HG03378 (cell line): Measurements from ENCODE around the gene NDUFS1.
"Not testable (repeated sequence)": the region's sequence is repeated elsewhere in the genome, so short reads cannot be mapped to it uniquely, and the experiment has no call there.

Source experiments
- ATAC-seq: cut with Tn5 transposase; IDR thresholded peaks from one replicate; pipeline ENCODE4 v1.9.1; 2021; ENCODE audit warnings: mild to moderate bottlenecking, moderate library complexity; ENCODE audit not compliant: unreplicated experiment

The NDUFS1 gene

DNA sequence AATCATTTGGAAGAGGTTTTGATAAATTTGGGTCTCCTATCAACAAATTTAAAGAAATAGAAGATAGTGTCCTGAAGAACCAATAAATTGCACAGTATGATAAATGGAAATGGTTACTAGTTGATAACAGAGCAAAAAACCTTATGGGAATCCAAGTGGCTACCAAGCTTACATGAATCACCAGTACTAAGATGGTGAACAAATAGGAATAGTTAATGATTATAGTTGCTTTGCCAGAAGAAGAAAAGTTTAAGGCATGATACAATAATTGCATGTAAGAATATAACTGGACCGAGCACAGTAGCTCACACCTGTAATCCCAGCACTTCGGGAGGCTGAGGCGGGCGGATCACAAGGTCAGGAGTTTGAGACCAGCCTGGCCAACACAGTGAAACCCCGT lies 53.7 kb downstream of the NDUFS1 start:
- ATAC-seq = no peak

DNA sequence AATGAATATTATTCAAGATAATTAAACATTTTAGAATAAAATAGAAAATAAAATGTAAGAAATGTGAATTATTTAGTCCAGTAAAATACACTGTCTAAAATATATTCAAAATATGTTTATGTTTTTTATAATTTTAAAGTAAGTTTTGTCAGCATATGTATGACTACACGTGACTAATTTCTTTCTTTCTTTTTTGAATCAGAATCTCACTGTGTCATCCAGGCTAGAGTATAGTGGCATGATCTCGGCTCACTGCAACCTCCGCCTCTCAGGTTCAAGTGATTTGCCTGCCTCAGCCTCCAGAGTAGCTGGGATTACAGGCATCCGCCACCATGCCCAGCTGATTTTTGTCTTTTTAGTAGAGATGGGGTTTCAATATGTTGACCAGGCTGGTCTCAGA lies 54.2 kb downstream of the NDUFS1 start:
- no peak for ATAC-seq

DNA sequence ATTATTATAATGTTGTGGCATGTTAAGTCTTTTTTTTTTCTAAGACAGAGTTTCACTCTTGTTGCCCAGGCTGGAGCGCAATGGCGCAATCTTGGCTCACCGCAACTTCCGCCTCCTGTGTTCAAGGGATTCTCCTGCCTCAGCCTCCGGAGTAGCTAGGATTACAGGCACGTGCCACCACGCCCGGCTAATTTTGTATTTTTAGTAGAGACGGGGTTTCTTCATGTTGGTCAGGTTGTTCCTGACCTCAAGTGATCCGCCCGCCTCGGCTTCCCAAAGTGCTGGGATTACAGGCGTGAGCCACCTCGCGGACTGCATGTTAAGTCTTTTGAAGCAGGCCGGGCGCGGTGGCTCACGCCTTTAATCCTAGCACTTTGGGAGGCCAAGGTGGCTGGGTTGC lies 60.4 kb downstream of the NDUFS1 start:
- not testable (repeated sequence) for ATAC-seq

DNA sequence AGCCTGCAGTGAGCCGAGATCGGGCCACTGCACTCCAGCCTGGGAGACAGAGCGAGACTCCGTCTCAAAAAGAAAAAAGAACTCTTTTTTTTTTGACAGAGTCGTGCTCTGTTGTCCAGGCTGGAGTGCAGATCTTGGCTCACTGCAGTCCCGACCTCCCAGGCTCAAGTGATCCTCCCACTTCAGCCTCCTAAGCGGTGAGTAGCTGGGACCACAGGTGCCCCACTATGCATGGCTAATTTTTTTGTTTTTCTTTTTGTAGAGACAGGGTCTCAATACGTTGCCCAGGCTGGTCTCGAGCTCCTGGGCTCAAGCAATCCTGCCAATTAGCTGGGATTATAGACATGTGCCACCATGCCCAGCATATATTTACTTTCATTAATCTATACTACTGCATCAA lies 60.8 kb downstream of the NDUFS1 start:
- no peak for ATAC-seq

DNA sequence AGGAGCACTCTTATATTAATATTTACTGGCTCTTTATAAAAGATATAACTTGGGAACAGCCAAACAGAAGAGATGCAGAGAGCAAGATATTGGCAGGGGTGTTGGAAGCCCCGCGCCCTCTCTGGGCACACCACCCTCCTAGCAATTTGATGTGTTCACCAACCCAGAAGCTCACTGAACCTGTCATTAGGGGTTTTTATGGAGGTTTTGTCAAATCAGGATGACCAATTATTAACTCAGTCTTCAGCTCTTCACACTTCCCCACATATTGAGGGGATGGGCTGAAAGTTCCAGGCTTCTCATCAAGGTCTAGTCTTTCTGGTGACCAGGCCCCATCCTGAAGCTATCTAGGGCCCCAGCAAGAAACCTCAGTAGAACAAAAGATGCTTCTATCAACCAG lies 62.4 kb downstream of the NDUFS1 start:
- ATAC-seq = no peak

DNA sequence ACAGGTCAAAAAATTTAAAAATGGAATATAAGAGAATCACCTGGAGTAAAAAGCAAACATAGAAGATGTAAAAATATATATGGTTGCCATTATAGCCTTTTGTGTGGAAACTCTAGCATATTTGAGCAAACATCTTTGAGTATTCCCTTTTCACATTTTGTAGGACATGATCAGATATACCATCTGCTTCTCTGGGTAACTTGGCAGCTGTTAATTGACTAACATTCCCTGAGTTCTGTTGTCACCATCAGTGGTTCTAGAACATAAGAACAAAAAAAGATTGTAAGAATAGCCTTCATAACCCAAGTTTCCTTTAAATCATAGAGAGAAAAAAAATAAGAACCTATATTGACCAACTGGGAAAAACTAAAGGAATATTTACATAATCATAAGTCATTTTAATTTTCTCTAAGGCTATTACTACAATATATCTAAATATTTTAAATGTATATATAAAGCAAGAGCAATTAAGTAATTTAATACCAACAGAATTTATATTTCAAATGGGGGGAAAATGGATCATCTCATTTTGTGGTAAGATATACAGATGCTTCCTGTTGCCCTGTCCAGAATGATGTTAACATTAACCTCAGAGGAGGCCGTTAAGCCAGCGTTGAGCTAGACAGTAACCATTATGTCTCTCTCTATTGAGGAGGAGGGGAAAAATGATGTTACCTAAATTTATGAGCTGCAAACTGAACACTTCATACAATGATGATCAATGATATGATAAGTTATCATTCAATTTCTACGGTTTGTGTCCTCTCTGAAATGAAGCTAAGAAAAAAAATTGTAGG lies 63.5 kb downstream of the NDUFS1 start:
- ATAC-seq = no peak

DNA sequence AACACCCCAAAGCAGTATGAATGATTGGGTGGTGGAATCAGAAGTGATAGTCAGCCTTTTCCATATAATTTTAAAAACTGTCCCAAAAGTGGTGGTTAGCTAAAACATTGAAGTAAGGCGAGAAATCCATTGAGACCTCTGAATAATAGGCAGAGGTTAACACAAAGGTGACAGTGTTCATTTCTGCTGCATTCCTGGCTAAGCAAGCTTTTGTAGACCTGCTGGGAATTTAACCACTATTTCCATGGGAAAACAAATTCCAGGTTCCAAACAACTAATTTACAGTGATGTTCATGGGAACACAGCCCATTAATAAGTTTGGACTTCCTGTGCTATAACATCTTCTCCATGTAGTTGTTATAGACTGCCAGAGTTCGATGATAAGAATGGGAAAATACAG lies 66.9 kb downstream of the NDUFS1 start:
- no peak for ATAC-seq

DNA sequence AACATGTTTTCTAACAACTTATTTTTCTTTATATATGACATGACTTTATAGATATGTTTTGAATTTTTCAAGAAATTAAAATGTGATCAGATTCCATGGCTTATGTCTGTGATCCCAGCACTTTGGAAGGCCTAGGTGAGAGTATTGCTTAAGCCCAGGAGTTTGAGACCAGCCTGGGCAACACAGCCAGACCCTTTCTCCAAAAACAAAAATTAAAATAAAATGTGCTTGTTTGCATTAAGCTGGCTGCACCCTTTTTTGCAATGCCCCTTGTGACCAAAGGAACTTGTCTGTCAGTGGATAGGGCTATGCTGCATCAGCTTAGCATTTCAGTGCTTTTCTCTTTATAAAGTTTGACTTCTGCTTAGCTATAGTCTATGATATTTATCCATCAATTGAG lies 71.0 kb downstream of the NDUFS1 start:
- ATAC-seq = no peak

DNA sequence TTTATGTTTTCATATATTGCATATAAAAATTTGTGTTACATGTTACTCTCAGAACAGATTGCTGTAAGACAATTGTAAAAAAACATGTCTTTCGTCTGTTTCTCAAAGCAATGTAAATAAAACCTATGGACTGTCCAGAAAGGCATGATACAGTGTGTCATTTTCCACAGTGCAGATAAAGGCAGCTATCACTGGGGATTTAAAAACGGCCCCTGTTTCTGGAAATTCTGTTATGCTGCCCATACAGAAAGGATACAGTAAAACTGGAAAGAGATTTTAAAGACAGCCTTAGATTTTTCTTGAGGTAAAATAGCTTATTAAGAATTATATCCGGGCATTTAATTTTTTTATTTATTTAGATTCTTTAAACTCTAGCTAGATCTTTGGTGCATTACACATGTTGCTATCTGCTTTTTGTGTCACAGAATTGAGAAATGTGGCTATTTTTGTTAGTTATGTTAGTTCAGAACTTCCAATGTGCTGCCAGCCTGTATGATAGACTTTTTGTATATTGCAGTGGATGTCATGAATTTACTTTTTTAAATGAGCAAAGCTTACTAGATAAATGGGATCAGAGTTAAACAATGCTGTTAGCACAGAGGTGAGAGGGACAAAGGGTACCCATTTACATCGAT lies 72.4 kb downstream of the NDUFS1 start:
- ATAC-seq = no peak

DNA sequence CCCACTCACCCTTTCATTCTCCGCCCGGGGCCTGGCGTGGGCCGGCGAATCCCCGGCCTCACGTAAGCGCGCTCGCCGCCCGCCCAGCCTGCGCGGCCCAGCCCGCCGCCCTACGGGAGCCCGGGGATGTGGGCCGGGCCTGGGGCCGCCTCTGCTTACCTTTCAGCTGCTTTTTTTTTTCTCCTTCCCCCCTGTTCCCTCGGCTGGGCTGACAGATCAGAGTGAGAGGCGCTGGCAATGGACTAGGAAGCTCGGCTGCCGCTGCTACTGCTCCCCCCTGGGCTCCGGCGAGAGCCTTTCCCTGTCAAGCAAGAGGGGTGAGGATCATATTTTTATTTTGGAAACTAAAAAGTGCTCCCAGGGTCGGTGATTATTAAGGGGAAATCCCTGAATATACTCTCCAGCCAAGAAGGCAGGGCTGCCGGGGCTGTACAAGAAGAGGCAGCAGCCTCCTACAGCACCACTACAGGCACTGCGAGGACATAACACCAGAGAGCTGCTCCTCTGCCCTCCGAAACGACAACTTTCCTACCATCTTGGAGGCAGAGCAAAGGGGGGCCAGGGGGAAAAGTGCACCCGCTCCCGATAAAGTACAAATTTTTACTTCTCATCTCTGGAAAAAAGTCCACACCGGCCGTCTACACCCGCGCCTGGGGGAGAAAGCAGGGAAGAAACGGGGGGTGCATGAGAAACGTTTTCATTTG lies 73.3 kb downstream of the NDUFS1 start, which contains the start of gene INO80D:
INO80D (minus strand) TSS at position 433 of the 704 bp plus-strand sequence. CDS start 23,158 bp downstream, outside the sequence.
- ATAC-seq = peak; percentile 87

DNA sequence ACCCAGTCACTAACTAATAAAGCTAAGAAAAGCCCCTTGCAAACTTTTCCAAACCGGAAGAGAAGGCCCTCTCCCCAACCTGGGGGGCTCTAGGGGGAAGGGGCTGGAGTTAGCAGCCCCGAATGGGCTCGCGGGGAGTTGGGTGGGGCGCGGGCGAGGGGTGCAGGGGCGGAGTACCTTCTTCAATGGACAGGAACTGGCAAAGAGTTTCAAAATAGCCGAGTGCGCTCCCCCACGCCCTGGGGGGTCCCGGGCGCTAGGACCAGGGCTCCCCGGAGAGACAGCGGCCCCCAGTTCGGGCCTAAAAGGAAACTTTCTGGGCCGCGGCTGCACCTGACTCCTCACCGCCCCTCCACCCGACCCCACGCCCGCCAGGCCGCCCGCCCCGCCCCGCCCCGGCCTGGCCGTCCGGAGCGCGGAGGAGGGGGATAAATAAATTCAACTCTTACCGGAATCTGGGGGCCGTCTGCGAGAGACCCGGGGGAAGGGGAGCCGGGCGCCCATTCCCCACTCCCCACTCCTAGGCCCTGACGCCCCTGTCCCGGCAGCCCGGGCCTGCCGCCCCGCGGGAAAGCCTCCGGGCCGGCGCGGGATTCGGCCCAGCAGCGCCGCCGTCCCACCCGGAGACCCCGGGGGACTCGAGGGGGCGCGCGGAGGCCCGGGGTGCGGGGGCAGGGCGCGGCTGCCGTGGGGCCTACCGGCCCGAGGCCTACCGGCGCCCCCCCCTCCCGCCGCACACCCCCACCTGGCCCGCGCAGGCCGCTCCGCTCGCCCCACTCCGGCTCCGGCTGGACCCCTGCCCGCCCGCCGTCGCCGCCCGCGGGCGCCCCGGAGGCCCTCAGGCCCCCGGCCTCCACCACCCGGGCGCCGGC lies 74.1 kb downstream of the NDUFS1 start:
- peak; percentile 1 for ATAC-seq

DNA sequence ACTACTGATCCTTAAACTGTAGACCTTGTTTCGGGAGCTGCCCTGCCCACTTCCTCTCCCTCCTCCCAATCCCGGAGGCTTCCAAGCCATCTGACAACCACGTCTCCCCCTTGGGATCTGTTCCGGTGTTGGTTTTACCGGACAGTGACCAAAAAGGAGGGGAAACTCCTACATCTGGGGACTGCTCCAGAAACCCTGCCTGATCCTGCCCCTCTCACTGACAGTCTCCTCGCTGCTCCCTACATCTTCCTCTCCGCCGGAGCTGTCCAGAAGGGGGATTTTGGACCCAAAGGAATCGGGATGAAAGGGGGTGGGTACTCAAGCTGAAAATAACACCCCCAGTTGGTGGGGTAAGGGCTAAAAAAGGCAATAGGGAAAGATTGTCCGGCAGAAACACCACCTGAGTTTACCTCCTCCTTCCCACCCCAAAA lies 74.8 kb downstream of the NDUFS1 start:
- no peak for ATAC-seq

DNA sequence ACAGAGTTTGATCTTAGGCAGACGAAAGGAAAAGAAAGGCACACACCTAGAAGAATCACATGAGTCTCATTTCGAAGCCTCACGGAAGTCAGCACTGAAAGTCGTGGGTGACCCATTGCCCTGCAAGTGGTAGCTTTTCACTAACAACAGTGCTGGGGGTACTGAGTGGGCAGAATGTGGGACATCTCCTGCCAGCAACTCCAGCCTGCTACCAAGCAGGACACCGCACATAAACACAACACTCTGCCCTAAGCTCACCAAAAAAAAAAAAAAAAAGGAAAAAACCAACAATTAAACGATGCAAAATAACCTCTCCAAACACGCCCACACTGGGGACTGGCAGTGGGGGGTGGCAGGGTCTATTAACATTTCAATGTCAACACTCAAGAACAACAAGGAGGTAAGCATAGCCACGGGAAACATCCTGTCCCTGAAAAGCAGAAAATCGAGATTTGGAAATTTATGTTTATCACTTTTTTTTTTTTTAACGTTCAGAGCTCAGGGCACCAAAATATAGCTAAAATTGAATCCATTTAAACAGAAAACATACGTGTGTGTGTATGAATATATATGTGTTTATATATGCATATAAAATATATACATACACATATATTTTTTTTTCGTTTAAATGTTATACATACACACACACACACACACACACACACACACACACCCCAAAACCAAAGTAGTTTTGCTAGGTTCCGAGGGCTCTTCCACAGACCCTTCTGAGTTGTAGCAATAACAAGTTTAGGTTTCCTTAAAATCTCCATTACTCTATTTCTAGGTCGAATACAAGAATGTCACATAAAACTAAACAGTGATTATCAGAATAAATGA lies 75.4 kb downstream of the NDUFS1 start:
- peak; percentile 37 for ATAC-seq

DNA sequence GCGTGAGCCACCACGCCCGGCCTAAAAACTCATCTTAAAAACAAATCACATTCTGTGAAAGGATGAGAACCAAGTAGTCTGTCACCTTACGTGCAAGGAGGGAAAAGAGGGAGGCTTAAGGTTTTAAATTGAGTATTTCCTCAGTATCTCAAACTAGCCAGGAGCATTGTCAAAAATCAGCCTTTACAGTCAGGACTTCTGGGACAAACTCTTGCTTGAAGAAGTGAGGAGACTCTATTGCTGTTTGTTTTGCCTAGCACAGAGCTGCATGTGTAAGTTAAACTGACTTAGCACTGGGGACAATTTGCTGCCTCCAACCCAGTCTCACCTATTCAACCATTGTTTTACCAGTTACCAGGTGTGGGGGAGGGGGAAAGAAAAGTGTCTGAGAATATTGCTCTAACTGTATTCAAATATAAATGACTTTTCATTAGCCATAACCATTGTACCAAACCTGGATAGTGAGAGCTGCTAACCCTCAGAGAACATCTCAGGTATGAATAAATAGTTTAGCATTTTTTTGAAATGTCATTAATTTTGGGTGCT lies 76.9 kb downstream of the NDUFS1 start:
- no peak for ATAC-seq

DNA sequence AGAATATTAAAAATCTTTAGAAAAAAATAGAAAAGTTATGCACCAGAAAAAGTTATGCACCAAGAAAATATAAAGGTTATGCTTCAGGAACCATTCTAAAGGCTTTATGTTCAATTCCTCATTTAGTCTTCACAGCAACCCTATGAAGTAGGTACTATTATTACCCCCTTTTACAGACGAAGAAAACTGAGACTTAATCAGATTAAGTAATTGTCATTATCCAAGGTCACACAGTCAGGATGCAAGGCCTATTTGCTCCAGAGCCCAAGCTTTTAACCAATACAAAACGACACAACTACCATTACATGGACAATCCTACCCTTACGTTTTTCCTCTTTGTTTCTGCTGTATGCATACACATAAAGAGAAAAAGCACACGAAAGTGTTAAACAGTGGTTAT lies 78.3 kb downstream of the NDUFS1 start:
- ATAC-seq = no peak

DNA sequence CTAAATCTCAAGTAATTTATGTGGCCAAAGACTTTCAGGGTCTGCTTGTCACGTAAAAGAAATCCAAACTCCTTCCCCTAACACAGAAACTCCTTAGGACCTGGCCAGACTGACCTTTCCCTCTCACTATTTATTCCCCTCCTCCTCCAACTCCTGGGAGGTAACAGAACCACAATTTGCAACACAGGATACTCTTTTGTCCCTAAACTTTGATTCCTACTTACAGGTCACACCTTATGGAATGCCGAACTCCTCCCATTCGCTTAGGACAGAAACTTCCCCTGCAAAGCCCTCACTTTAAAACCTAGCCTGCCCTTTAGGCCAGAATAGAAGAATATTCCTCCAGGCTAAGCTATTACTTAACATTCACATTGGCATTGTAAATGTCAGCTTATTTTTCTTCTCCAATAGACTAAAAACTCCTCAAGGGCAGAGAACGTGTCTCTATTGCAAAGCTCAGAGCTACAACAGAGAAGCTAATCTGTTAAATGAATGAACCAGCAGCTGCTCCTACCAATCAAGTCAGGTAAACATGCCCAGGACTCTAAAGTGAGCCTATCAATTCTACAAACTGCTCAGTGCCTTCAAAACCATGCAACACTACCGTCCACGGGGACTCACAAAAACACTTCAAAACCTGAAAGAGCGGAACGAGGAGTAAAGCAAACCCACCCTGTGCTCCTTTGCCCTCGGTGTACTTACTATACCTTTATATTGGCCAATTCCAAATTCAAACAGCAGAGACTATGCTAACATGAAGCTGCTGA lies 79.4 kb downstream of the NDUFS1 start:
- ATAC-seq = no peak

DNA sequence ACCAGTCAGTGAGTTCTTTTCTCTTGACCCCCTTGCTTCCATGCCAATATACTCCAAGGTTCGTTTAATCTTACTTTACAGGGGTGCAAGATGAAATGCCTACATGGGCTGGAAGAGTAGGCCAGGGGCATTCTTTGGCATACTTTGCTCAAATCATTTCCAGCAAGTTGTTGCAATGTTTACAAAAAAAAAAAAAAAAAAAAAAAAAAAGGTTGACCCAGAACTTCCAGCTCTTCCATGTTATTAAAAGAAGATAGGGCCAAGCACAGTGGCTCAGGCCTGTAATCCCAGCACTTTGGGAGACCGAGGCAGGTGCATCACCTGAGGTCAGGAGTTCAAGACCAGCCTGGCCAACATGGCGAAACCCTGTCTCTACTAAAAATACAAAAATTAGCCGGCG lies 81.4 kb downstream of the NDUFS1 start:
- ATAC-seq = not testable (repeated sequence)

DNA sequence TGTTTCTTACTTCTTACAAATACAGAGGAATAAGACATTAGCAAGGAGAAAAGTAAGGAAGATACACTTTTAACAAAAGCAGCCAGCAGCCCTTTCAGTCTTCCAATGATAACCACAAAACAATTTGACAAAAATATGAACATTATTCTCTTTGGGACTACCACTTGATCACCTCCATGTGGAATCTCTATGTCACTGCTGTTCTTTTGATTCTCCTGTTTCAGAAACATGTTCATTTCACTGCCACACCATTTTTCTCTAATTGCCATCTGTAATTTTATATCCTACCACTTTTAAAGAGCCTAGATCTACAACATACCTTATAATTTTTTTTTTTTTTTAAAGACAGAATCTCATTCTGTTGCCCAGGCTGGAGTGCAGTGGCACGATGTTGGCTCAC lies 84.1 kb downstream of the NDUFS1 start:
- ATAC-seq = no peak

DNA sequence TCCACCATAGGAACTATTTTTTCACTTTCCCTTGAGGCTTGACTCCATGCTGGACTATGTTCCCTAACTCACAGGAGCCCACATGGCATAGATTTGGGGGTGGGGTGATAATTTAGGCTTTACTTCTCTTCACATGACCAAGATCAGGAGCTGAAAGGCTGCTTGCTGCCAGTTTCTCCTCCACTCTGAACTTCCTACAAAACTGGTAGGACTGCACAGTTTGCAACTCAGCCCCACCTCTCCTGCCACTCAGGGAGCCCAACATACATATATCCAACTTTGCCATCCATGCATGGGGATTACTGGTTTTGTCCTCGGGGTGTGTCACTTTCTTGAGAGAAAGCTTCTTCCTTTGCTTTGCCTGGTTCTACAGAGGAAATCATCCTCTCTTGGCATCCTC lies 87.4 kb downstream of the NDUFS1 start:
- no peak for ATAC-seq
